Keratinocyte (primary cell): ENCODE results near the gene LGALS7. TPM values are rescaled to one million over a fixed set of nuclear protein-coding genes. Genes with fewer than 3 reads are reported as not detected.

ENCODE experiments used
- DNase-seq: peaks from one replicate; pipeline ENCODE4 v3.0.0-alpha.2; 2011; ENCODE audit warnings: low read depth, missing footprints, low spot score
- FAIRE-seq: peaks from 2 replicates; lab custom pipeline; 2011; peaks lifted over from hg19 to GRCh38; lab: Jason Lieb, UNC
- H2AFZ ChIP-seq: 2 replicates; pipeline ENCODE4 v1.6.0; 2012; ENCODE audit warnings: low read length, control low read depth, inconsistent platforms; ENCODE audit not compliant: control insufficient read depth
- H3K27ac ChIP-seq: 2 replicates; pipeline ENCODE4 v1.5.1; 2011; ENCODE audit warnings: low read length; ENCODE audit not compliant: control insufficient read depth, insufficient read depth
- H3K27me3 ChIP-seq: 3 replicates; pipeline ENCODE4 v1.6.0; 2011; ENCODE audit warnings: low read length; ENCODE audit not compliant: control insufficient read depth, insufficient read depth; ENCODE audit errors: extremely low read depth
- H3K36me3 ChIP-seq, 2 experiments: 2 replicates in 1 of 2; 3 replicates in 1 of 2; pipeline ENCODE4 v1.5.1; 2011; ENCODE audit warnings: low read length in 2 of 2, mild to moderate bottlenecking in 1 of 2; ENCODE audit not compliant: control insufficient read depth in 2 of 2, insufficient read depth in 2 of 2; ENCODE audit errors: extremely low read depth in 1 of 2
- H3K4me1 ChIP-seq: 3 replicates; pipeline ENCODE4 v1.5.1; 2011; ENCODE audit warnings: low read length; ENCODE audit not compliant: control insufficient read depth, insufficient read depth; ENCODE audit errors: extremely low read depth
- H3K4me2 ChIP-seq: 3 replicates; pipeline ENCODE4 v1.6.0; 2011; ENCODE audit warnings: low read depth, low read length; ENCODE audit not compliant: control insufficient read depth, insufficient read depth; ENCODE audit errors: extremely low read depth
- H3K4me3 ChIP-seq, 3 experiments: fragments of 200-600 bp in 1 of 3; sonication (generic) in 1 of 3; 2 replicates in 2 of 3; 3 replicates in 1 of 3; pipeline ENCODE4 v1.5.1; 2011 to 2016; ENCODE audit warnings: low read length in 3 of 3, mild to moderate bottlenecking in 3 of 3, control low read depth in 2 of 3, inconsistent platforms in 1 of 3, low read depth in 1 of 3, mixed read lengths in 1 of 3, mixed run types in 1 of 3, moderate library complexity in 1 of 3; ENCODE audit not compliant: control insufficient read depth in 2 of 3, insufficient read depth in 2 of 3; ENCODE audit errors: extremely low read depth in 1 of 3
- H3K79me2 ChIP-seq: 2 replicates; pipeline ENCODE4 v1.6.0; 2012; ENCODE audit warnings: low read length; ENCODE audit not compliant: control insufficient read depth, insufficient read depth
- H3K9ac ChIP-seq: 3 replicates; pipeline ENCODE4 v1.6.0; 2011; ENCODE audit warnings: low read length; ENCODE audit not compliant: control insufficient read depth, insufficient read depth; ENCODE audit errors: extremely low read depth
- H3K9me1 ChIP-seq: 3 replicates; pipeline ENCODE4 v1.6.0; 2011; ENCODE audit warnings: low read length; ENCODE audit not compliant: control insufficient read depth, insufficient read depth; ENCODE audit errors: extremely low read depth
- H3K9me3 ChIP-seq: 2 replicates; pipeline ENCODE4 v1.5.1; 2012; ENCODE audit warnings: low read depth, low read length; ENCODE audit not compliant: control insufficient read depth
- H4K20me1 ChIP-seq: 3 replicates; pipeline ENCODE4 v1.6.0; 2011; ENCODE audit warnings: low read length; ENCODE audit not compliant: control insufficient read depth, insufficient read depth; ENCODE audit errors: extremely low read depth
- EZH2 ChIP-seq: IDR thresholded peaks from one replicate; pipeline ENCODE4 v1.6.1; 2012; ENCODE audit warnings: inconsistent platforms, mild to moderate bottlenecking, low read length, moderate library complexity
- dilution Hi-C: fragments of 300-500 bp; cut with MboI; formaldehyde crosslinking; loops from one replicate; pipeline ENCODE4 v1.7.0; 2020; ENCODE audit warnings: low sequenced_read_pairs; ENCODE audit not compliant: extremely low pct_ligation_motif_present
- polyA plus RNA-seq, 5 experiments: library from polyadenylated mRNA; depleted of rRNA in 3 of 5; stranded (reverse) in 3 of 5; stranded (forward) in 1 of 5; unstranded in 1 of 5; fragments of >200 nt; gene quantifications; 1 replicate in 1 of 5; 2 replicates in 3 of 5; 3 replicates in 1 of 5; pipeline versions ENCODE4 v1.2.1 to v1.2.3, GENCODE V29; 2011 to 2012; ENCODE audit warnings: missing spikeins in 2 of 5, low read depth in 1 of 5, low replicate concordance in 1 of 5
- TF ChIP-seq, protein P1 (sequence below), 3 experiments: IDR thresholded peaks in 1 of 3; conservative IDR thresholded peaks in 1 of 3; optimal IDR thresholded peaks in 1 of 3; 2 replicates in 2 of 3; 3 replicates in 1 of 3; pipeline versions ENCODE3 to v1.5.1; 2011; ENCODE audit warnings: low read length in 3 of 3, mild to moderate bottlenecking in 3 of 3, moderate library complexity in 2 of 3, control low read depth in 1 of 3, inconsistent platforms in 1 of 3; ENCODE audit not compliant: insufficient read depth in 2 of 3; ENCODE audit errors: extremely low read depth in 1 of 3

LGALS7 gene
- polyA plus RNA-seq, 1 donor (not counting 4 experiments of a cell fraction or from before 2014, with no cell fraction given), result 9.1 TPM

GRCh38 chr19:38737921-38738737 is 35.2 kb downstream of the LGALS7 start:
- TF ChIP-seq EZH2, result no peak
- TF ChIP-seq, protein P1, sequence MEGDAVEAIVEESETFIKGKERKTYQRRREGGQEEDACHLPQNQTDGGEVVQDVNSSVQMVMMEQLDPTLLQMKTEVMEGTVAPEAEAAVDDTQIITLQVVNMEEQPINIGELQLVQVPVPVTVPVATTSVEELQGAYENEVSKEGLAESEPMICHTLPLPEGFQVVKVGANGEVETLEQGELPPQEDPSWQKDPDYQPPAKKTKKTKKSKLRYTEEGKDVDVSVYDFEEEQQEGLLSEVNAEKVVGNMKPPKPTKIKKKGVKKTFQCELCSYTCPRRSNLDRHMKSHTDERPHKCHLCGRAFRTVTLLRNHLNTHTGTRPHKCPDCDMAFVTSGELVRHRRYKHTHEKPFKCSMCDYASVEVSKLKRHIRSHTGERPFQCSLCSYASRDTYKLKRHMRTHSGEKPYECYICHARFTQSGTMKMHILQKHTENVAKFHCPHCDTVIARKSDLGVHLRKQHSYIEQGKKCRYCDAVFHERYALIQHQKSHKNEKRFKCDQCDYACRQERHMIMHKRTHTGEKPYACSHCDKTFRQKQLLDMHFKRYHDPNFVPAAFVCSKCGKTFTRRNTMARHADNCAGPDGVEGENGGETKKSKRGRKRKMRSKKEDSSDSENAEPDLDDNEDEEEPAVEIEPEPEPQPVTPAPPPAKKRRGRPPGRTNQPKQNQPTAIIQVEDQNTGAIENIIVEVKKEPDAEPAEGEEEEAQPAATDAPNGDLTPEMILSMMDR (optimal IDR thresholded peaks at IDR 0.05 in 1 of 3, IDR thresholded peaks at IDR 0.05 in 1 of 3, conservative IDR thresholded peaks at IDR 0.05 in 1 of 3; ENCODE audit: extremely low read depth in 1 of 3, insufficient read depth in 2 of 3, low read length in 3 of 3), result no peak
- Histone ChIP-seq H3K27ac (no peak overlapping the region), H3K27me3 (no peaks in the 10 kb centered on the region), H3K4me2 (no peak overlapping the region), H3K79me2 (no peaks in the 10 kb centered on the region), H4K20me1 (no peaks in the 10 kb centered on the region), H2AFZ (no peak overlapping the region), H3K4me3 (no peak overlapping the region), H3K36me3 (no peaks in the 10 kb centered on the region), H3K9me1 (peaks cover 3% of the 10 kb centered on the region), H3K4me1 (peaks cover 30% of the 10 kb centered on the region), H3K9me3 (no peaks in the 10 kb centered on the region), H3K9ac (no peak overlapping the region)
- FAIRE-seq, result no peak
- DNase-seq, result no peak
- dilution Hi-C loops, result no loop called here

DNA sequence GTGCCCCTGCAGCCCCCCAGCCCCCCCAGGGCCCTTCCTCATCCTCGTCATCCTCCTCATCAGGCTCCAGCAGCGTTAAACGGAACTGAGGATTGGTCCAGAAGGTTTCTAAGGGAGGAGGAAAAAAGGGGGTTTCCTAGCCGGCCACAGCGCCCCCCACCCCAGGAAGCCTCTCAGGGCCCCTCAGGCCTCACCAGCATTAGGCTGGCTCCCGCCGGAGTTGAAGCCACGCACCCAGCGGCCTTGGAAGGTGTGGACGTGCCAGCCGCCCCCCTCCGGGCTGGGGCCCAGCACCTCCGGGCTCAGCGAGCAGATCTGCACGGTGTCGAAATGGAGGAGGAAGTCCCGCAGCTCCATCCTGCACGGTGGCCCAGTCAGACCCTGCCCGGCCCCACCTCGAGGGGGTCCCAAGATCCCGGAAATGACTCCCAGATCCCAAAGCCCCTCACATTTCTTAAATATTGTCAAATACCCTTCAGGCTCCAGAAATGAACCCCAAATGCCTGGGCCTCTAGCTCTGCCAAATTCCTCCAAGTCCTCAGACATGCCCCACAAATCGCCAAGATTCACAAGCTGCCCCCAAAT is 35.9 kb downstream of the LGALS7 start:
- no peak for FAIRE-seq
- Histone ChIP-seq H3K9me1 (peaks cover 3% of the 10 kb centered on the region), H3K27ac (no peak overlapping the region), H2AFZ (no peak overlapping the region), H4K20me1 (no peaks in the 10 kb centered on the region), H3K79me2 (no peaks in the 10 kb centered on the region), H3K9ac (no peak overlapping the region), H3K4me1 (peaks cover 30% of the 10 kb centered on the region), H3K36me3 (no peaks in the 10 kb centered on the region), H3K4me2 (no peak overlapping the region), H3K27me3 (no peaks in the 10 kb centered on the region), H3K4me3 (no peak overlapping the region), H3K9me3 (no peaks in the 10 kb centered on the region)
- no peak for DNase-seq
- dilution Hi-C loops, result no loop called here
- TF ChIP-seq EZH2, result no peak
- TF ChIP-seq, protein P1 (optimal IDR thresholded peaks at IDR 0.05 in 1 of 3, IDR thresholded peaks at IDR 0.05 in 1 of 3, conservative IDR thresholded peaks at IDR 0.05 in 1 of 3; ENCODE audit: extremely low read depth in 1 of 3, insufficient read depth in 2 of 3, low read length in 3 of 3), result no peak
